Panc1 (cell line): Measurements from ENCODE around the gene PTPRJ. TPM values are rescaled to one million over a fixed set of nuclear protein-coding genes. Genes with fewer than 3 reads are reported as not detected.

ENCODE experiments used
- ATAC-seq: fragments of 200-7000 bp; cut with Tn5 transposase; 2 replicates; pipeline ENCODE4 v1.9.1; 2020; ENCODE audit warnings: mild to moderate bottlenecking, moderate library complexity
- BruUV-seq: library from RNA; stranded (reverse); fragments of 400-500 nt; replicated peaks from 2 replicates; lab custom pipeline; 2021; lab: Mats Ljungman, UMichigan
- CTCF ChIA-PET: fragments of 300-600 bp; sonication (Branson Sonifier 250); formaldehyde crosslinking; loops from one replicate; lab custom pipeline; 2022; ENCODE audit warnings: antibody characterized with exemption; lab: Charles Lee
- POLR2A ChIA-PET: fragments of 300-600 bp; sonication (Branson Sonifier 250); formaldehyde crosslinking; loops from one replicate; lab custom pipeline; 2022; ENCODE audit warnings: antibody characterized with exemption; lab: Charles Lee
- DNase-seq: peaks from one replicate; pipeline ENCODE4 v3.0.0-alpha.2; 2010; ENCODE audit warnings: low read depth, low spot score
- H3K27ac ChIP-seq: 2 replicates; pipeline ENCODE4 v1.5.1; 2011; ENCODE audit warnings: mild to moderate bottlenecking, low read length, inconsistent platforms
- H3K27me3 ChIP-seq: fragments of 200-500 bp; sonication (Bioruptor generic); 2 replicates; pipeline ENCODE4 v1.6.0; 2014; ENCODE audit warnings: low read length, inconsistent platforms; ENCODE audit not compliant: control insufficient read depth, insufficient read depth
- H3K36me3 ChIP-seq: fragments of 200-500 bp; sonication (Bioruptor generic); 2 replicates; pipeline ENCODE4 v1.5.1; 2014; ENCODE audit warnings: inconsistent platforms, mild to moderate bottlenecking, low read length, moderate library complexity; ENCODE audit not compliant: control insufficient read depth, insufficient read depth
- H3K4me1 ChIP-seq: 2 replicates; pipeline ENCODE4 v1.5.1; 2011; ENCODE audit warnings: inconsistent platforms, mild to moderate bottlenecking, low read length, moderate library complexity; ENCODE audit not compliant: control insufficient read depth, insufficient read depth
- H3K4me3 ChIP-seq, 2 experiments: 2 replicates each; pipeline ENCODE4 v1.5.1; 2011 to 2012; ENCODE audit warnings: low read depth in 2 of 2, low read length in 2 of 2, mild to moderate bottlenecking in 2 of 2, inconsistent platforms in 1 of 2, moderate library complexity in 1 of 2
- H3K9me3 ChIP-seq: fragments of 200-500 bp; sonication (Bioruptor generic); 2 replicates; pipeline ENCODE4 v1.5.1; 2014; ENCODE audit warnings: low read depth, mild to moderate bottlenecking, inconsistent platforms, low read length, moderate library complexity; ENCODE audit not compliant: control insufficient read depth, insufficient read depth
- CTCF ChIP-seq: fragments of 450-650 bp; IDR thresholded peaks from 2 replicates; pipeline ENCODE4 v1.5.1; 2017; ENCODE audit warnings: mild to moderate bottlenecking
- POLR2AphosphoS5 ChIP-seq: IDR thresholded peaks from 2 replicates; pipeline ENCODE4 v1.6.1; 2012; ENCODE audit warnings: mild to moderate bottlenecking, low read depth, low read length, moderate library complexity
- REST ChIP-seq, 2 experiments: IDR thresholded peaks; 2 replicates each; pipeline ENCODE4 v1.6.1; 2011 to 2012; ENCODE audit warnings: low read depth in 2 of 2, control low read depth in 1 of 2, low read length in 1 of 2, mild to moderate bottlenecking in 1 of 2, moderate library complexity in 1 of 2; ENCODE audit not compliant: insufficient read depth in 1 of 2
- SIN3A ChIP-seq: IDR thresholded peaks from 2 replicates; pipeline ENCODE4 v1.6.1; 2012; ENCODE audit warnings: low read depth, mild to moderate bottlenecking, low read length, moderate library complexity, borderline replicate concordance; ENCODE audit not compliant: insufficient read depth
- TCF7L2 ChIP-seq: IDR thresholded peaks from 2 replicates; pipeline ENCODE4 v1.6.1; 2011; ENCODE audit warnings: mild to moderate bottlenecking, low read depth, low read length, inconsistent platforms
- in situ Hi-C: cut with HindIII; loops from 2 replicates; pipeline ENCODE4 v1.10.0; 2016; ENCODE audit warnings: low sequenced_read_pairs, low pct_unique_long_range_greater_than_20kb
- intact Hi-C: fragments of 100-400 bp; cut with micrococcal nuclease; formaldehyde crosslinking; loops from one replicate; pipeline ENCODE4 v1.10.0; 2022; ENCODE audit not compliant: unreplicated experiment
- total RNA-seq: library from RNA; stranded (reverse); gene quantifications from one replicate; pipeline ENCODE4 v1.2.1, GENCODE V29; 2021; ENCODE audit not compliant: unreplicated experiment

The PTPRJ gene
- total RNA-seq, 1 experiment from 2014 or later = 73.6 TPM

- intact Hi-C loops (no loop called here), in situ Hi-C loops (no loop called here)
- TSS peak; percentile 30 for BruUV-seq
- H3K36me3 ChIP-seq = no peaks in the 10 kb centered on the region
- H3K4me3 ChIP-seq = no peak overlapping the region
- no peaks in the 10 kb centered on the region for H3K9me3 ChIP-seq
- DNase-seq (no peak), ATAC-seq (no peak)
- ChIA-PET CTCF (interaction anchor here (0.7 kb wide), 1 partner anchor 51 kb away, joined by 3 read pairs; no protein-coding TSS in a partner anchor), POLR2A (no interaction called here)
- no peak for TF ChIP-seq SIN3A
- no peak for TF ChIP-seq REST (IDR thresholded peaks at IDR 0.05; ENCODE audit: insufficient read depth in 1 of 2, low read depth in 2 of 2, low read length in 1 of 2)
- TF ChIP-seq CTCF = no peak
- no peak for TF ChIP-seq TCF7L2
- no peak for TF ChIP-seq POLR2AphosphoS5
- H3K4me1 ChIP-seq = peaks cover 3% of the 10 kb centered on the region; the same call in 1 of the 2 replicates
- no peak overlapping the region for H3K27ac ChIP-seq
- H3K27me3 ChIP-seq = no peaks in the 10 kb centered on the region
Observed at GRCh38 chr11:48034926-48035871, 54.8 kb downstream of the PTPRJ start.

GRCh38 chr11:48036011-48036410 is 55.7 kb downstream of the PTPRJ start:
- ChIA-PET POLR2A (no interaction called here), CTCF (no interaction called here)
- Histone ChIP-seq H3K4me1 (peaks cover 3% of the 10 kb centered on the region; the same call in 1 of the 2 replicates), H3K27me3 (no peaks in the 10 kb centered on the region), H3K4me3 (no peak overlapping the region), H3K9me3 (no peaks in the 10 kb centered on the region), H3K27ac (no peak overlapping the region), H3K36me3 (no peaks in the 10 kb centered on the region)
- TF ChIP-seq SIN3A = no peak
- no peak for TF ChIP-seq TCF7L2
- no peak for TF ChIP-seq REST (IDR thresholded peaks at IDR 0.05; ENCODE audit: insufficient read depth in 1 of 2, low read depth in 2 of 2, low read length in 1 of 2)
- DNase-seq (no peak), ATAC-seq (no peak)
- in situ Hi-C loops (no loop called here), intact Hi-C loops (no loop called here)
- BruUV-seq = no TSS peak
